Body of pancreas (tissue), 4 donors: Measurements from ENCODE around the gene ARHGEF11.

Experiments
- POLR2A ChIP-seq, 3 donors: fragments of 450-650 bp; IDR thresholded peaks; one replicate each; pipeline ENCODE4 v1.6.1; 2016; ENCODE audit warnings: antibody characterized with exemption in 3 of 3, mild to moderate bottlenecking in 2 of 3
- TF ChIP-seq, protein P1 (sequence below), 7 experiments: fragments of 450-650 bp in 4 of 7; fragments of 200-600 bp in 3 of 7; sonication (generic) in 3 of 7; IDR thresholded peaks; one replicate each; pipeline ENCODE4 v1.5.1; 2016 to 2019; ENCODE audit warnings: antibody characterized with exemption in 7 of 7

DNA sequence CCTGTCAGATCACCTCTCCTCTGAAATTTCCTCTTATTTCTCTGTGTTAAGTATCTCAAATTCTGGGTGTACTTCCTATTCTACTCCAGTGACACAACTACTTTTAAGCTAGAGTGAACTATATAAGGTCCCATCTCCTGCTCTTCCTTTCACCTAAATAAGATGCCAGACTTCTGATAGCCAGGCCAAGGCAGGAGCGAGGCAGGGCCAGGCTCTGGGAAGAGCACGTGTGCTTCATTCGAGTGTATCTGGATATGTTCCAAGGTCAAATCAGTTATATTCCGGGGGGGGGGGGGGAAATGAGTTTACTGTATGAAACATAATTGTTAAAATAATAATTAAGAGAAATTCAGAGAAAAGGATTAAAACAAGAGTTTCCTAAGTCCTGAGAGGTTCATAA lies 65.0 kb downstream of the ARHGEF11 start:
- TF ChIP-seq, protein P1, sequence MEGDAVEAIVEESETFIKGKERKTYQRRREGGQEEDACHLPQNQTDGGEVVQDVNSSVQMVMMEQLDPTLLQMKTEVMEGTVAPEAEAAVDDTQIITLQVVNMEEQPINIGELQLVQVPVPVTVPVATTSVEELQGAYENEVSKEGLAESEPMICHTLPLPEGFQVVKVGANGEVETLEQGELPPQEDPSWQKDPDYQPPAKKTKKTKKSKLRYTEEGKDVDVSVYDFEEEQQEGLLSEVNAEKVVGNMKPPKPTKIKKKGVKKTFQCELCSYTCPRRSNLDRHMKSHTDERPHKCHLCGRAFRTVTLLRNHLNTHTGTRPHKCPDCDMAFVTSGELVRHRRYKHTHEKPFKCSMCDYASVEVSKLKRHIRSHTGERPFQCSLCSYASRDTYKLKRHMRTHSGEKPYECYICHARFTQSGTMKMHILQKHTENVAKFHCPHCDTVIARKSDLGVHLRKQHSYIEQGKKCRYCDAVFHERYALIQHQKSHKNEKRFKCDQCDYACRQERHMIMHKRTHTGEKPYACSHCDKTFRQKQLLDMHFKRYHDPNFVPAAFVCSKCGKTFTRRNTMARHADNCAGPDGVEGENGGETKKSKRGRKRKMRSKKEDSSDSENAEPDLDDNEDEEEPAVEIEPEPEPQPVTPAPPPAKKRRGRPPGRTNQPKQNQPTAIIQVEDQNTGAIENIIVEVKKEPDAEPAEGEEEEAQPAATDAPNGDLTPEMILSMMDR (IDR thresholded peaks at IDR 0.05), result no peak
- TF ChIP-seq POLR2A (IDR thresholded peaks at IDR 0.05), result no peak
